Heart left ventricle (tissue), 16 donors: ENCODE measurements around the gene CFAP20. TPM values are rescaled to one million over a fixed set of nuclear protein-coding genes. Genes with fewer than 3 reads are reported as not detected.

ENCODE experiments used
- ATAC-seq, 4 donors: fragments of 200-7000 bp; cut with Tn5 transposase; one replicate each; pipeline ENCODE4 v1.9.1; 2020 to 2022; ENCODE audit warnings: moderate library complexity in 4 of 4, mild to moderate bottlenecking in 3 of 4, moderate number of reproducible peaks in 1 of 4
- DNase-seq, 5 donors: peaks; one replicate each; pipeline ENCODE4 v3.0.0-alpha.2; 2020
- H3K27ac ChIP-seq, 12 donors: fragments of 200-600 bp; sonication (generic) in 4 of 12; one replicate each; pipeline versions ENCODE4 v1.5.0 to v1.8.0; 2016 to 2022; ENCODE audit warnings: mild to moderate bottlenecking in 2 of 12
- H3K27me3 ChIP-seq, 9 donors: fragments of 200-600 bp; sonication (generic) in 2 of 9; one replicate each; pipeline versions ENCODE4 v1.5.1 to v1.8.0; 2016 to 2022; ENCODE audit warnings: mild to moderate bottlenecking in 3 of 9
- H3K36me3 ChIP-seq, 9 donors: fragments of 200-600 bp; sonication (generic) in 2 of 9; one replicate each; pipeline versions ENCODE4 v1.5.0 to v1.8.0; 2018 to 2022; ENCODE audit warnings: mild to moderate bottlenecking in 2 of 9
- H3K4me1 ChIP-seq, 12 donors: fragments of 200-600 bp; sonication (generic) in 4 of 12; one replicate each; pipeline versions ENCODE4 v1.5.0 to v1.8.0; 2016 to 2022; ENCODE audit warnings: mild to moderate bottlenecking in 3 of 12
- H3K4me3 ChIP-seq, 12 donors: fragments of 200-600 bp; sonication (generic) in 4 of 12; one replicate each; pipeline versions ENCODE4 v1.5.0 to v1.8.0; 2017 to 2022; ENCODE audit warnings: mild to moderate bottlenecking in 9 of 12, moderate library complexity in 4 of 12
- H3K9me3 ChIP-seq, 12 donors: fragments of 200-600 bp; sonication (generic) in 4 of 12; one replicate each; pipeline versions ENCODE4 v1.5.0 to v1.8.0; 2016 to 2022; ENCODE audit warnings: mild to moderate bottlenecking in 1 of 12
- CTCF ChIP-seq, 12 donors: fragments of 200-600 bp; sonication (generic) in 4 of 12; IDR thresholded peaks; one replicate each; pipeline versions ENCODE4 v1.5.0 to v1.8.0; 2018 to 2022; ENCODE audit warnings: antibody characterized with exemption in 12 of 12, mild to moderate bottlenecking in 5 of 12
- POLR2A ChIP-seq, 2 donors: fragments of 450-650 bp; IDR thresholded peaks; one replicate each; pipeline ENCODE4 v1.6.1; 2017; ENCODE audit warnings: antibody characterized with exemption in 2 of 2, mild to moderate bottlenecking in 2 of 2, moderate library complexity in 2 of 2
- WGBS, 4 donors: extraction: QIAGEN DNeasy Blood & Tissue Kit in 2 of 4; methylation state at CpG; one replicate each; pipeline versions ENCODE4 v1.1.5 to v1.1.7; 2013 to 2018; 5-methylcytosine and 5-hydroxymethylcytosine counted together
- intact Hi-C, 10 donors: fragments of 100-400 bp; cut with DNase I; formaldehyde crosslinking; loops; one replicate each; pipeline versions ENCODE4 v1.11.1 to v1.14.2; 2022
- polyA plus RNA-seq, 2 donors: library from polyadenylated mRNA; stranded (reverse); fragments of 200-250 nt; gene quantifications; one replicate each; pipeline ENCODE4 v1.2.3, GENCODE V29; 2013
- total RNA-seq, 9 donors: library from RNA; depleted of rRNA in 2 of 9; stranded (reverse); fragments of >200 nt in 2 of 9; fragmentation: NEBNext Ultra II Directional in 3 of 9; extraction: Animal tissue kit (Norgen Biotek cat#: 25700) in 3 of 9; gene quantifications; one replicate each; pipeline versions ENCODE4 v1.1.0 to v1.2.4, GENCODE V29; 2016 to 2023
- donor health status: ischemic (EF 13 %, LVEDD 7.1; RV severe dilation, severe dysfunction).
- donor health status: healthy with polysubstance abuse.
- donor health status: DM: no; HTN: yes; CAD: no.
- donor health status: DM: no; HTN: no; CAD: no.
- donor health status: ischemic (EF 25% LVEDD 6.9; RV normal size, moderate dysfunction).
- donor health status: ischemic (EF 25% LVEDD 5.7; RV mildly dilated, moderate dysfunction).
- donor health status: healthy.
- donor health status: DM: yes; HTN: yes; CAD: no.
- donor health status: ischemic (EF 35%, LVEDD 5.7; RV mildly dilated, moderate dysfunction).
- donor health status: nonischemic (EF 11% LVEDD 7.7; RV severe dilation, severe dysfunction).
- donor health status: DM: yes; HTN: yes; CAD: no.
- donor health status: PGD.
- donor health status: ischemic (EF 29% LVEDD 5.4; RV normal size, mild dysfunction).
- donor health status: nonischemic (EF 23%, LVEDD 6.1; RV moderate dilation, normal function).

CFAP20 gene
- total and polyA plus RNA-seq, 11 donors: 22.7 to 60.4 (median 36.3) TPM

GRCh38 chr16:58107709-58108108 is 21.5 kb downstream of the CFAP20 start:
- Histone ChIP-seq H3K4me3 (no peak overlapping the region), H3K36me3 (peaks cover 0 to 7% (median 2%) of the 10 kb centered on the region in 9 donors), H3K9me3 (no peaks in the 10 kb centered on the region), H3K27ac (no peak overlapping the region), H3K4me1 (peaks cover 0 to 27% (median 6%) of the 10 kb centered on the region in 12 donors), H3K27me3 (no peaks in the 10 kb centered on the region)
- intact Hi-C loops: no loop called here
- no peak for TF ChIP-seq POLR2A (IDR thresholded peaks at IDR 0.05)
- TF ChIP-seq CTCF (IDR thresholded peaks at IDR 0.05): no peak
- DNase-seq (no peak), ATAC-seq (no peak)
- 87 to 98% (median 93%) methylated on average over 2 of the region's 2 CpGs for WGBS, 4 donors

- TF ChIP-seq CTCF (IDR thresholded peaks at IDR 0.05): no peak
- no peak for TF ChIP-seq POLR2A (IDR thresholded peaks at IDR 0.05)
- 61 to 88% (median 84%) methylated on average over 2 of the region's 2 CpGs for WGBS, 4 donors
- Histone ChIP-seq H3K4me3 (no peak overlapping the region), H3K36me3 (peaks cover 0 to 2% (median 0%) of the 10 kb centered on the region in 9 donors), H3K4me1 (peaks cover 0 to 32% (median 8%) of the 10 kb centered on the region in 12 donors), H3K27ac (no peak overlapping the region), H3K27me3 (no peaks in the 10 kb centered on the region), H3K9me3 (no peaks in the 10 kb centered on the region)
- intact Hi-C loops: no loop called here
- ATAC-seq (no peak), DNase-seq (no peak)
These were observed 22.0 kb downstream of the CFAP20 start for GRCh38 chr16:58107228-58107627.

- ATAC-seq (peak in 1 of 4 donors; percentile 14), DNase-seq (no peak)
- Histone ChIP-seq H3K27me3 (no peaks in the 10 kb centered on the region), H3K4me1 (peaks cover 0 to 36% (median 8%) of the 10 kb centered on the region in 12 donors), H3K36me3 (no peaks in the 10 kb centered on the region), H3K4me3 (no peak overlapping the region), H3K9me3 (no peaks in the 10 kb centered on the region), H3K27ac (peak overlapping the region in 3 of 12 donors; percentile 8 to 32 (median 24))
- TF ChIP-seq CTCF (IDR thresholded peaks at IDR 0.05): no peak
- no peak for TF ChIP-seq POLR2A (IDR thresholded peaks at IDR 0.05)
- intact Hi-C loops: no loop called here
- 5 to 11% (median 6%) methylated on average over 1 of the region's 1 CpG for WGBS, 4 donors
These were observed 23.6 kb downstream of the CFAP20 start for GRCh38 chr16:58105631-58106030.

GRCh38 chr16:58102665-58103392 is 26.4 kb downstream of the CFAP20 start:
- ATAC-seq (peak; percentile 95 to 96 (median 96)), DNase-seq (peak in 4 of 5 donors; percentile 56 to 81 (median 72))
- Histone ChIP-seq H3K9me3 (no peaks in the 10 kb centered on the region), H3K27ac (peak overlapping the region in 11 of 12 donors; percentile 24 to 88 (median 78)), H3K27me3 (no peaks in the 10 kb centered on the region), H3K4me3 (no peak overlapping the region), H3K4me1 (peaks cover 0 to 33% (median 8%) of the 10 kb centered on the region in 12 donors), H3K36me3 (no peaks in the 10 kb centered on the region)
- TF ChIP-seq CTCF (IDR thresholded peaks at IDR 0.05) (no peak), POLR2A (IDR thresholded peaks at IDR 0.05) (no peak)
- WGBS, 4 donors: 44 to 52% (median 47%) methylated on average over 15 of the region's 15 CpGs
- intact Hi-C loops: loop anchor here in 1 of 10 donors (2.0 kb wide), 1 partner anchor 22 kb away; no protein-coding TSS in a partner anchor
